ENCODE results near the gene ZAP70.

ZAP70 gene

GRCh38 chr2:97758131-97758705 lies 44.8 kb downstream of the ZAP70 start:
- Histone ChIP-seq H3K4me3 (ENCODE audit: low read length) (no peak overlapping the region), H3K9ac (ENCODE audit: low read depth, low read length) (no peak overlapping the region), H3K27me3 (ENCODE audit: insufficient read depth, low read length) (no peaks in the 10 kb centered on the region), H3K36me3 (ENCODE audit: insufficient read depth, low read length) (peaks cover 55% of the 10 kb centered on the region), H3K27ac (ENCODE audit: low read depth, low read length) (no peak overlapping the region), H3K4me1 (ENCODE audit: insufficient read depth, low read length) (peaks cover 2% of the 10 kb centered on the region; the same call in 1 of the 2 replicates), H3K9me3 (ENCODE audit: insufficient read depth, low read depth, low read length) (no peaks in the 10 kb centered on the region)
- WGBS: 96% methylated on average over 1 of the region's 1 CpG

GRCh38 chr2:97759727-97760407 lies 46.5 kb downstream of the ZAP70 start:
- Histone ChIP-seq H3K9me3 (ENCODE audit: insufficient read depth, low read depth, low read length) (no peaks in the 10 kb centered on the region), H3K36me3 (ENCODE audit: insufficient read depth, low read length) (peaks cover 56% of the 10 kb centered on the region), H3K4me1 (ENCODE audit: insufficient read depth, low read length) (no peaks in the 10 kb centered on the region), H3K4me3 (ENCODE audit: low read length) (no peak overlapping the region), H3K27me3 (ENCODE audit: insufficient read depth, low read length) (no peaks in the 10 kb centered on the region), H3K9ac (ENCODE audit: low read depth, low read length) (no peak overlapping the region), H3K27ac (ENCODE audit: low read depth, low read length) (no peak overlapping the region)
- WGBS: 94% methylated on average over 8 of the region's 9 CpGs

- Histone ChIP-seq H3K4me1 (ENCODE audit: insufficient read depth, low read length) (no peaks in the 10 kb centered on the region), H3K9ac (ENCODE audit: low read depth, low read length) (no peak overlapping the region), H3K36me3 (ENCODE audit: insufficient read depth, low read length) (peaks cover 60% of the 10 kb centered on the region), H3K9me3 (ENCODE audit: insufficient read depth, low read depth, low read length) (no peaks in the 10 kb centered on the region), H3K27ac (ENCODE audit: low read depth, low read length) (no peak overlapping the region), H3K27me3 (ENCODE audit: insufficient read depth, low read length) (no peaks in the 10 kb centered on the region), H3K4me3 (ENCODE audit: low read length) (no peak overlapping the region)
- WGBS: 96% methylated on average over 17 of the region's 17 CpGs
These were observed 47.2 kb downstream of the ZAP70 start for GRCh38 chr2:97760480-97761049.

- H3K27ac ChIP-seq (ENCODE audit: low read depth, low read length): no peak overlapping the region
- H3K36me3 ChIP-seq (ENCODE audit: insufficient read depth, low read length): peaks cover 61% of the 10 kb centered on the region
- H3K4me1 ChIP-seq (ENCODE audit: insufficient read depth, low read length): no peaks in the 10 kb centered on the region
- no peak overlapping the region for H3K4me3 ChIP-seq (ENCODE audit: low read length)
- WGBS: 94% methylated on average over 23 of the region's 23 CpGs
- H3K9me3 ChIP-seq (ENCODE audit: insufficient read depth, low read depth, low read length): no peaks in the 10 kb centered on the region
- no peaks in the 10 kb centered on the region for H3K27me3 ChIP-seq (ENCODE audit: insufficient read depth, low read length)
- H3K9ac ChIP-seq (ENCODE audit: low read depth, low read length): no peak overlapping the region
These were observed 47.8 kb downstream of the ZAP70 start for GRCh38 chr2:97761192-97761591.

GRCh38 chr2:97763176-97763845 lies 49.9 kb downstream of the ZAP70 start:
- H3K9ac ChIP-seq (ENCODE audit: low read depth, low read length): no peak overlapping the region
- H3K4me1 ChIP-seq (ENCODE audit: insufficient read depth, low read length): no peaks in the 10 kb centered on the region
- H3K27ac ChIP-seq (ENCODE audit: low read depth, low read length): no peak overlapping the region
- no peaks in the 10 kb centered on the region for H3K9me3 ChIP-seq (ENCODE audit: insufficient read depth, low read depth, low read length)
- 94% methylated on average over 20 of the region's 20 CpGs for WGBS
- H3K27me3 ChIP-seq (ENCODE audit: insufficient read depth, low read length): no peaks in the 10 kb centered on the region
- H3K4me3 ChIP-seq (ENCODE audit: low read length): no peak overlapping the region
- peaks cover 49% of the 10 kb centered on the region for H3K36me3 ChIP-seq (ENCODE audit: insufficient read depth, low read length)

GRCh38 chr2:97764559-97765263 lies 51.3 kb downstream of the ZAP70 start:
- no peak overlapping the region for H3K9ac ChIP-seq (ENCODE audit: low read depth, low read length)
- no peak overlapping the region for H3K4me3 ChIP-seq (ENCODE audit: low read length)
- H3K27me3 ChIP-seq (ENCODE audit: insufficient read depth, low read length): no peaks in the 10 kb centered on the region
- no peak overlapping the region for H3K27ac ChIP-seq (ENCODE audit: low read depth, low read length)
- WGBS: 94% methylated on average over 11 of the region's 11 CpGs
- H3K9me3 ChIP-seq (ENCODE audit: insufficient read depth, low read depth, low read length): no peaks in the 10 kb centered on the region
- H3K4me1 ChIP-seq (ENCODE audit: insufficient read depth, low read length): peaks cover 3% of the 10 kb centered on the region; the same call in 1 of the 2 replicates
- H3K36me3 ChIP-seq (ENCODE audit: insufficient read depth, low read length): peaks cover 36% of the 10 kb centered on the region

GRCh38 chr2:97765933-97766332 lies 52.6 kb downstream of the ZAP70 start:
- peaks cover 15% of the 10 kb centered on the region for H3K4me1 ChIP-seq (ENCODE audit: insufficient read depth, low read length)
- no peaks in the 10 kb centered on the region for H3K9me3 ChIP-seq (ENCODE audit: insufficient read depth, low read depth, low read length)
- H3K9ac ChIP-seq (ENCODE audit: low read depth, low read length): no peak overlapping the region
- WGBS: 92% methylated on average over 4 of the region's 4 CpGs
- no peak overlapping the region for H3K4me3 ChIP-seq (ENCODE audit: low read length)
- H3K27me3 ChIP-seq (ENCODE audit: insufficient read depth, low read length): no peaks in the 10 kb centered on the region; the same call in 1 of the 2 replicates
- peaks cover 25% of the 10 kb centered on the region for H3K36me3 ChIP-seq (ENCODE audit: insufficient read depth, low read length)
- H3K27ac ChIP-seq (ENCODE audit: low read depth, low read length): no peak overlapping the region

- Histone ChIP-seq H3K4me3 (ENCODE audit: low read length) (no peak overlapping the region), H3K36me3 (ENCODE audit: insufficient read depth, low read length) (peaks cover 18% of the 10 kb centered on the region), H3K9me3 (ENCODE audit: insufficient read depth, low read depth, low read length) (no peaks in the 10 kb centered on the region), H3K27ac (ENCODE audit: low read depth, low read length) (no peak overlapping the region), H3K27me3 (ENCODE audit: insufficient read depth, low read length) (no peaks in the 10 kb centered on the region; the same call in 1 of the 2 replicates), H3K9ac (ENCODE audit: low read depth, low read length) (no peak overlapping the region), H3K4me1 (ENCODE audit: insufficient read depth, low read length) (peaks cover 18% of the 10 kb centered on the region)
- WGBS: 99% methylated on average over 5 of the region's 5 CpGs
These were observed 53.2 kb downstream of the ZAP70 start for GRCh38 chr2:97766567-97766966.

- no peak overlapping the region for H3K4me3 ChIP-seq (ENCODE audit: low read length)
- H3K9me3 ChIP-seq (ENCODE audit: insufficient read depth, low read depth, low read length): no peaks in the 10 kb centered on the region
- peaks cover 25% of the 10 kb centered on the region for H3K36me3 ChIP-seq (ENCODE audit: insufficient read depth, low read length)
- peaks cover 18% of the 10 kb centered on the region for H3K4me1 ChIP-seq (ENCODE audit: insufficient read depth, low read length)
- H3K27ac ChIP-seq (ENCODE audit: low read depth, low read length): no peak overlapping the region
- H3K9ac ChIP-seq (ENCODE audit: low read depth, low read length): no peak overlapping the region
- WGBS: 71% methylated on average over 1 of the region's 3 CpGs
- no peaks in the 10 kb centered on the region; the same call in 1 of the 2 replicates for H3K27me3 ChIP-seq (ENCODE audit: insufficient read depth, low read length)
These were observed 55.9 kb downstream of the ZAP70 start for GRCh38 chr2:97769308-97769707.

- WGBS: 64% methylated on average over 2 of the region's 3 CpGs
- Histone ChIP-seq H3K36me3 (ENCODE audit: insufficient read depth, low read length) (peaks cover 25% of the 10 kb centered on the region), H3K9me3 (ENCODE audit: insufficient read depth, low read depth, low read length) (no peaks in the 10 kb centered on the region), H3K4me1 (ENCODE audit: insufficient read depth, low read length) (peaks cover 18% of the 10 kb centered on the region), H3K9ac (ENCODE audit: low read depth, low read length) (no peak overlapping the region), H3K27ac (ENCODE audit: low read depth, low read length) (no peak overlapping the region), H3K4me3 (ENCODE audit: low read length) (no peak overlapping the region), H3K27me3 (ENCODE audit: insufficient read depth, low read length) (no peaks in the 10 kb centered on the region; the same call in 1 of the 2 replicates)
These were observed 56.3 kb downstream of the ZAP70 start for GRCh38 chr2:97769711-97770110.
